HepG2 (cell line): ENCODE results near the gene CCDC181. TPM values are rescaled to one million over a fixed set of nuclear protein-coding genes. Genes with fewer than 3 reads are reported as not detected.

ENCODE experiments used
- ATF1 ChIP-seq: IDR thresholded peaks from 2 replicates; pipeline ENCODE4 v1.6.1; 2016; ENCODE audit warnings: mild to moderate bottlenecking, control low read depth
- ATF6 ChIP-seq: sonication (generic); formaldehyde crosslinking; conservative IDR thresholded peaks from 2 replicates; pipeline ENCODE4 v1.4.0; 2020; ENCODE audit warnings: missing genetic modification reagents
- ATF7 ChIP-seq, 2 experiments: fragments of 450-650 bp in 1 of 2; sonication (generic) in 1 of 2; formaldehyde crosslinking in 1 of 2; IDR thresholded peaks; 2 replicates each; pipeline versions ENCODE4 v1.4.0 to v1.6.1; 2016 to 2020; ENCODE audit warnings: antibody characterized with exemption in 1 of 2, mild to moderate bottlenecking in 1 of 2, missing genetic modification reagents in 1 of 2
- HNF4A ChIP-seq: sonication (generic); formaldehyde crosslinking; IDR thresholded peaks from 2 replicates; pipeline ENCODE4 v1.4.0; 2020; ENCODE audit warnings: missing genetic modification reagents
- HOXA9 ChIP-seq: sonication (generic); formaldehyde crosslinking; IDR thresholded peaks from 2 replicates; pipeline ENCODE4 v1.8.1; 2022; ENCODE audit warnings: missing genetic modification reagents, mild to moderate bottlenecking, moderate library complexity, borderline replicate concordance
- HOXD1 ChIP-seq: sonication (generic); formaldehyde crosslinking; IDR thresholded peaks from 2 replicates; pipeline ENCODE4 v1.5.0; 2020; ENCODE audit warnings: missing genetic modification reagents
- ISX ChIP-seq: sonication (generic); formaldehyde crosslinking; conservative IDR thresholded peaks from 2 replicates; pipeline ENCODE4 v1.5.0; 2020; ENCODE audit warnings: missing genetic modification reagents
- MEIS2 ChIP-seq: sonication (generic); formaldehyde crosslinking; IDR thresholded peaks from 2 replicates; pipeline ENCODE4 v1.9.0; 2021; ENCODE audit warnings: mild to moderate bottlenecking, missing genetic modification reagents
- MZF1 ChIP-seq: sonication (generic); formaldehyde crosslinking; IDR thresholded peaks from 2 replicates; pipeline ENCODE4 v1.8.1; 2023; ENCODE audit warnings: mild to moderate bottlenecking, missing genetic modification reagents, borderline replicate concordance
- PATZ1 ChIP-seq: sonication (generic); formaldehyde crosslinking; IDR thresholded peaks from 2 replicates; pipeline ENCODE4 v1.4.0; 2020; ENCODE audit warnings: missing genetic modification reagents
- SMAD9 ChIP-seq: sonication (generic); formaldehyde crosslinking; IDR thresholded peaks from 2 replicates; pipeline ENCODE4 v1.5.1; 2020; ENCODE audit warnings: mild to moderate bottlenecking, missing genetic modification reagents
- SP5 ChIP-seq: IDR thresholded peaks from 2 replicates; pipeline ENCODE4 v1.6.1; 2016; ENCODE audit warnings: low read depth, borderline replicate concordance
- ZNF124 ChIP-seq: sonication (generic); formaldehyde crosslinking; IDR thresholded peaks from 2 replicates; pipeline ENCODE4 v1.4.0; 2020; ENCODE audit warnings: missing genetic modification reagents
- ZNF18 ChIP-seq: sonication (generic); formaldehyde crosslinking; IDR thresholded peaks from 2 replicates; pipeline ENCODE4 v1.8.0; 2022; ENCODE audit warnings: mild to moderate bottlenecking, missing genetic modification reagents; ENCODE audit not compliant: insufficient replicate concordance
- ZNF329 ChIP-seq: sonication (generic); formaldehyde crosslinking; IDR thresholded peaks from 2 replicates; pipeline ENCODE4 v1.9.0; 2021; ENCODE audit warnings: low read depth, mild to moderate bottlenecking, missing genetic modification reagents
- ZNF724P ChIP-seq: sonication (generic); formaldehyde crosslinking; IDR thresholded peaks from 2 replicates; pipeline ENCODE4 v1.8.0; 2022; ENCODE audit warnings: missing genetic modification reagents, borderline replicate concordance
- ZSCAN12 ChIP-seq: sonication (generic); formaldehyde crosslinking; IDR thresholded peaks from 2 replicates; pipeline ENCODE4 v1.9.0; 2021; ENCODE audit warnings: mild to moderate bottlenecking, missing genetic modification reagents
- polyA plus RNA-seq, 8 experiments: library from polyadenylated mRNA; depleted of rRNA in 3 of 8; stranded (reverse) in 7 of 8; unstranded in 1 of 8; fragments of >200 nt; fragmentation: Illumina TruSeq in 4 of 8; extraction: Trizol in 4 of 8; gene quantifications; 2 replicates each; pipeline versions ENCODE4 v1.2.1 to v1.2.3, GENCODE V29; 2011 to 2016; ENCODE audit warnings: low read depth in 4 of 8, missing spikeins in 1 of 8, mixed read lengths in 1 of 8; ENCODE audit not compliant: insufficient read depth in 1 of 8
- total RNA-seq, 5 experiments: library from RNA; depleted of rRNA; stranded (reverse); fragments of >200 nt; fragmentation: Illumina TruSeq; extraction: Trizol; gene quantifications; 2 replicates each; pipeline ENCODE4 v1.2.3, GENCODE V29; 2016; ENCODE audit warnings: low read depth in 1 of 5
- TF ChIP-seq, protein P1 (sequence below): sonication (generic); IDR thresholded peaks from 2 replicates; pipeline ENCODE4 v1.6.1; 2016; ENCODE audit warnings: low read depth, borderline replicate concordance
- TF ChIP-seq, protein P2 (sequence below): sonication (generic); formaldehyde crosslinking; IDR thresholded peaks from 2 replicates; pipeline ENCODE4 v1.5.1; 2020; ENCODE audit warnings: missing genetic modification reagents, mild to moderate bottlenecking, borderline replicate concordance

CCDC181 gene
- total and polyA plus RNA-seq, 2 of the 13 experiments (the other 11 are each of a cell fraction or from before 2014, with no cell fraction given): 0.07 TPM; not detected in 1

DNA sequence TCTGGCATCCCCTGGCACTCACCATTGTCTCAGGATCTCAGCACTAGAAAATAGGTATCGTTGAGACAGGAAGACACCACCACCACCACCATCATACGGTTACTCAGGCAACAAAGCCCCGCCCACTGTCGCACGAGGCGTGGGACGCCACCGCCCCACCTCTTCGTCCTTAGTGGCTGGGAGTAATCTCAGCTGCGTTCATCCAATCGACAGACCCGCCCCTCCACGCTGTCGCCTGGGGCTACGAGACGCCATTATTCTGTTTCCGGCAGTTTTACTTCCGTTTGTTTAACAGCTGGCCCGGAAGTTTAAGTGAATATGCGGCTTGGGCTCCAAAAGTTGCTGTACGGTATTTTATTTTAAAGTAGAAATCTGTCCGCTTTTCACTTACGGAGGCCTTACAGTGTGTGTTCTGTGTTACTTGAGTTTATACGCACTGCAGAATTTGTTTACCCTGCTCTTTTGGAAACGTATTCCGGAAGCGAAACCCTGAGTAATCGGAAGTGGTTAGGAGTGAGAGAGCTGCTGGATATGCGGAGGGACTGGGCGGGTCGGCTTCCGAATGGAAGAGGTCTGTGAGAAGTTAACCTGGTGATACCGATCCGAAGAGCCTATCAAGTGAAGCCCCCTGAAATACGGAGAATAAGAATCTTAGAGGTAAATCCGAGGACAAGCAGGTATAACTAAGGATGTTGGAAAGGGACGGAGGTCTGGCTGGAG lies 59.4 kb downstream of the CCDC181 start, which contains the start of the genes BLZF1 and NME7 (continued):
- TF ChIP-seq ISX: no peak
- no peak for TF ChIP-seq HNF4A (CRISPR knock-in tag)
- TF ChIP-seq ATF7 (IDR thresholded peaks at IDR 0.05): no peak
- TF ChIP-seq ATF7 (CRISPR knock-in tag; IDR thresholded peaks at IDR 0.05): no peak
- no peak for TF ChIP-seq MZF1 (CRISPR knock-in tag)
- TF ChIP-seq, protein P1, sequence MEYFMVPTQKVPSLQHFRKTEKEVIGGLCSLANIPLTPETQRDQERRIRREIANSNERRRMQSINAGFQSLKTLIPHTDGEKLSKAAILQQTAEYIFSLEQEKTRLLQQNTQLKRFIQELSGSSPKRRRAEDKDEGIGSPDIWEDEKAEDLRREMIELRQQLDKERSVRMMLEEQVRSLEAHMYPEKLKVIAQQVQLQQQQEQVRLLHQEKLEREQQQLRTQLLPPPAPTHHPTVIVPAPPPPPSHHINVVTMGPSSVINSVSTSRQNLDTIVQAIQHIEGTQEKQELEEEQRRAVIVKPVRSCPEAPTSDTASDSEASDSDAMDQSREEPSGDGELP: peak; percentile 94
- TF ChIP-seq SMAD9 (CRISPR knock-in tag): no peak
- TF ChIP-seq ATF1: peak; percentile 87
- TF ChIP-seq PATZ1 (CRISPR knock-in tag): peak; percentile 7; the same call in 1 of the 2 replicates
- no peak; the same call in 1 of the 2 replicates for TF ChIP-seq ZNF724P
- no peak for TF ChIP-seq HOXA9 (CRISPR knock-in tag)
- TF ChIP-seq SP5 (CRISPR knock-in tag): peak; percentile 17; the same call in 1 of the 2 replicates
- no peak for TF ChIP-seq HOXD1 (CRISPR knock-in tag)
- no peak for TF ChIP-seq ATF6 (CRISPR knock-in tag)
- TF ChIP-seq ZNF329 (CRISPR knock-in tag): no peak
- TF ChIP-seq ZSCAN12 (CRISPR knock-in tag): no peak
- no peak for TF ChIP-seq MEIS2
- peak; percentile 64; the same call in 1 of the 2 replicates for TF ChIP-seq ZNF124 (CRISPR knock-in tag)
- TF ChIP-seq, protein P2, sequence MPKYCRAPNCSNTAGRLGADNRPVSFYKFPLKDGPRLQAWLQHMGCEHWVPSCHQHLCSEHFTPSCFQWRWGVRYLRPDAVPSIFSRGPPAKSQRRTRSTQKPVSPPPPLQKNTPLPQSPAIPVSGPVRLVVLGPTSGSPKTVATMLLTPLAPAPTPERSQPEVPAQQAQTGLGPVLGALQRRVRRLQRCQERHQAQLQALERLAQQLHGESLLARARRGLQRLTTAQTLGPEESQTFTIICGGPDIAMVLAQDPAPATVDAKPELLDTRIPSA: no peak
- no peak for TF ChIP-seq ZNF18
